GM21515 (cell line): Measurements from ENCODE around the gene ARVCF.
"Not testable (repeated sequence)": the region's sequence is repeated elsewhere in the genome, so short reads cannot be mapped to it uniquely, and the experiment has no call there.

ENCODE experiments used
- ATAC-seq: cut with Tn5 transposase; IDR thresholded peaks from one replicate; pipeline ENCODE4 v1.9.1; 2021; ENCODE audit not compliant: unreplicated experiment

The ARVCF gene

GRCh38 chr22:19940536-19941364, 75.9 kb downstream of the ARVCF start:
- no peak for ATAC-seq

DNA sequence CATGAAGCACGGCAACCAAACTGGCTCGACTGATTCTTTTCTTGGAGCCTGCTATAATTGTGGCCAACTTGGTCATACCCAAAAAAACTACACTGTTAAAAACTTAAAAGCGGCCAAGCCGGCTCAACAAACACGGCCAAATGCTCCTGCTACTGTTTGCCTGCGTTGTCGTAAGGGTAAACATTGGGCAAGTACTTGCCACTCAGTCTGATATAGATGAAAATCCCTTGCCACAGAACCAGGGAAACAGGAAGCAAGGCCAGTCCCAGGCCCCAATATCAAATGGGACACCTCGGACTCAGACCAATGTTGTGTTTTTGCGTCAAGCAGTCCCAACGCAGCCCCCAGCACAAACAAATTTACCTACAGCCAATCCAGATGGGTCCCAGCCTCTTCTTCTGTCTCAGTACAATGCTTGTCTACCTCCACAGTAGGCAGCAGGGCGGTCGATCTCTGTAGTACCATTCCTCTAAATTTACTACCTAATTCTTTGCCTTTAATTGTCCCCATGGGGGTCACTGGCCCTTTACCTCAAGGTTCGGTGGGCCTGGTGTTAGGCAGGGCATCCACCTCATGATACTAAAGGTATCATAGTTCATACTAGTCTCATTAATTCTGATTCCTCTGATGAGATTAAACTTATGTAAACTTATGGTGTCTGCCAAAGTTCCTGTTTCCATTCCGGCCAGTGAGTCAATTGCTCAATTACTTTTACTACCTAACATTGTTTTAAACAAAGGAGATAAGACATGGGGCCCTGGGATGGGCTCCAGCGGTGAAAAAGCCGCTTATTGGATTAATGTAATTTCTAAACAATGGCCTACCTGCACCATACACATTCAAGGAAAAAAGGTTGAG, 78.8 kb downstream of the ARVCF start:
- no peak for ATAC-seq

GRCh38 chr22:19936513-19936912, 80.1 kb downstream of the ARVCF start:
- no peak for ATAC-seq

- not testable (repeated sequence) for ATAC-seq
Measured at GRCh38 chr22:19935123-19935718, 81.4 kb downstream of the ARVCF start.

- ATAC-seq = no peak
Measured at GRCh38 chr22:19933341-19934241, 83.0 kb downstream of the ARVCF start.

GRCh38 chr22:19932367-19933206, 84.0 kb downstream of the ARVCF start:
- no peak for ATAC-seq

- no peak for ATAC-seq
Measured at GRCh38 chr22:19931514-19931913, 85.1 kb downstream of the ARVCF start.

- ATAC-seq = no peak
Measured at GRCh38 chr22:19930551-19931486, 85.8 kb downstream of the ARVCF start.

DNA sequence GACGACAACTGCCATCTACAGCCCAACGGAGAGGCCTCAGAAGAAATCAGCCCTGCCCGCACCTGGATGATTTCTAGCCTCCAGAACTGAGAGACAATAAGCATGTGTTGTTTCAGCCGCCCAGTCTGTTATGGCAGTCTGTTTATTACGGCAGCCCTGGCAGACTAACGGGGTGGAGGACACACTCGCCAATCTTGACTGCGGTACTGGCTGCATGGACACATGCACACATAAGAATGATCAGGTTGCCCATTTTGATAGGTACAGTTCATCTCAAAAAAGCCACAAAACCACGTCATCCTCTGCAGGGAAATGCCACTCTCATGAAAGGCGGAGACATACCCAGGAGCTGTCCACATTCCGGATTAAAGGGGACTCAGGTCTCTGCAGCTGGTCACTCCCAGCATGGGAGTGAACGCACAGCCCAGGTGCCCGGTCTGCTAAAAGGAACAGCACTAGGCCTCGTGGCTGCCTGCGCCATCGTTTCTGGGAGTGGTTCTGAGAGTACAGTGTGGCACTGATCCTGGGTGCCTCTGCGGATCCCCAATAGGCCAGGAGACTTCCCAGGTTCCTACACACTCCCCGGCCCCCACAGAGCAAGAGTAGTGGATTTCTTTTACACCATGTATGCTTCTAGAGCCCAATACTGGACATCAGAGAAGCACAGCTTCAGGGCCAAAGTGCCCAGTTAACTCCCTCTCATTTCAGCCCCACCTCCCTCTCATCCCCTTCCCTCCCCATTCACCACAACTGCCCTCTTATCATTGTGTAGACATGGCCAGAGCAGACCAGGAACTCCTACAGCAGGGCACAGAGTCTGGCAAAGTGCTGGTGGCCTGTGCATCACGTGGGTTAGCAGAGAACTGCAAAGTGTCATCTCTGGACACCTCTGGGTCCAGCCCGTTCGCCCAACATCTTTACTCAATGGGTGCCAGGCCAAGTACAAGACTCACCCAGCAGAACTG, 86.8 kb downstream of the ARVCF start:
- ATAC-seq = no peak

DNA sequence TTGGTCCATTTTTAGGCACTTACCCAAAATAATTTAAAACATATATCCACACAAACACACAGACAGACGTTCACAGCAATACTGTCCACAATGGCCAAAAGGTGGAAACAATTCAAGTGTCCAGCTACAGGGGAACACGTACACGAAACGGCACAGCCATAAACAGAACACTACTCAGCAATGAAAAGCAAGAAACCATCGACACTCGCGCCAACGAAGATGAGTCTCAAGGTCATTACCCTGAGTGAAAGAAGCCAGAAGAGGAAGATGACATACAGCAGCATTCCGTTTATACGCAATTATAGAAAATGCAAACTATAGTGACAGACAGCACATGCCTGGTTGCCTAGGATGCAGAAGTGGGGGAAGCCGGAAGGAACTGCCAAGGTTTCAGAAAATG, 88.4 kb downstream of the ARVCF start:
- ATAC-seq = no peak

DNA sequence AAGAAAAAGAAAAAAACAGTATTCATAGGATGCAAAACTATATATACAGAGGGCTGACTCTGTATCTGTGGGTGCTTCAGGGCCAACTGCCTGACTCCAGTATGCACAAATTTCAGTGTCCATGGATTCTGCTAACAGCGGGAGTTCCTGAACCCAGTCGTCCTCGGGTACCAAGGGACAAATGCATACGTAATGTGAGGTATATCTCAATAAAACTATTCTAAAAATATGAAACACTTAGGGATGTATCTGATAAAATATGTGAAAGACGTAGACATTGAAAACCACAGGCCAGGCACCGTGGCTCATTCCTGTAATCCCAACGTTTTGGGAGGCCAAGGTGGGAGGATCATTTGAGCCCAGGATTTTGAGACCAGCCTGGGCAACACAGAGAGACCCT, 88.9 kb downstream of the ARVCF start:
- ATAC-seq = no peak

- not testable (repeated sequence) for ATAC-seq
Measured at GRCh38 chr22:19926028-19926427, 90.6 kb downstream of the ARVCF start.

- no peak for ATAC-seq
Measured at GRCh38 chr22:19923914-19924513, 92.6 kb downstream of the ARVCF start.

GRCh38 chr22:19921544-19922081, 95.0 kb downstream of the ARVCF start:
- no peak for ATAC-seq
